GM23338 (cell line): ENCODE data around the gene EPHB2. TPM values are rescaled to one million over a fixed set of nuclear protein-coding genes. Genes with fewer than 3 reads are reported as not detected.

Source experiments
- ATAC-seq: fragments of 200-7000 bp; cut with Tn5 transposase; 3 replicates; pipeline ENCODE4 v1.9.1; 2020
- DNase-seq: peaks from one replicate; pipeline ENCODE4 v3.0.0-alpha.2; 2015; ENCODE audit warnings: low spot score
- H2AFZ ChIP-seq: fragments of 200-600 bp; sonication (generic); 2 replicates; pipeline ENCODE4 v1.8.0; 2016; ENCODE audit warnings: antibody characterized with exemption, mild to moderate bottlenecking, moderate library complexity
- H3F3A ChIP-seq: fragments of 200-600 bp; sonication (generic); replicated peaks from 2 replicates; pipeline ENCODE4 v1.8.0; 2017; ENCODE audit warnings: antibody characterized with exemption, mixed run types, low read depth
- H3K27ac ChIP-seq: fragments of 200-600 bp; sonication (generic); 2 replicates; pipeline ENCODE4 v1.6.1; 2016; ENCODE audit warnings: low read depth
- H3K27me3 ChIP-seq: fragments of 200-600 bp; sonication (generic); 2 replicates; pipeline ENCODE4 v1.8.0; 2016; ENCODE audit warnings: mild to moderate bottlenecking, mixed run types, moderate library complexity; ENCODE audit not compliant: insufficient read depth
- H3K36me3 ChIP-seq: fragments of 200-600 bp; sonication (generic); 2 replicates; pipeline ENCODE4 v1.8.0; 2016; ENCODE audit warnings: mild to moderate bottlenecking; ENCODE audit not compliant: insufficient read depth
- H3K4me1 ChIP-seq: fragments of 200-600 bp; sonication (generic); 2 replicates; pipeline ENCODE4 v1.8.0; 2016; ENCODE audit warnings: mild to moderate bottlenecking, moderate library complexity; ENCODE audit not compliant: insufficient read depth
- H3K4me2 ChIP-seq: fragments of 200-600 bp; sonication (generic); 2 replicates; pipeline ENCODE4 v1.7.1; 2017; ENCODE audit warnings: mixed run types
- H3K4me3 ChIP-seq: fragments of 200-600 bp; sonication (generic); 2 replicates; pipeline ENCODE4 v1.6.1; 2016; ENCODE audit warnings: mixed run types
- H3K79me2 ChIP-seq: fragments of 200-600 bp; sonication (generic); replicated peaks from 2 replicates; pipeline ENCODE4 v1.8.0; 2017; ENCODE audit warnings: mild to moderate bottlenecking; ENCODE audit not compliant: insufficient read depth
- H3K9me2 ChIP-seq: fragments of 200-600 bp; sonication (generic); 2 replicates; pipeline ENCODE4 v1.8.0; 2017; ENCODE audit not compliant: insufficient read depth
- H4K20me1 ChIP-seq: fragments of 200-600 bp; sonication (generic); replicated peaks from 2 replicates; pipeline ENCODE4 v1.8.0; 2017; ENCODE audit warnings: mild to moderate bottlenecking; ENCODE audit not compliant: insufficient read depth
- H3K27ac Mint-ChIP-seq: 2 replicates; pipeline ENCODE4 v1.8.0; 2020; ENCODE audit warnings: inconsistent platforms, mild to moderate bottlenecking, moderate library complexity, mixed read lengths
- H3K27me3 Mint-ChIP-seq: 3 replicates; pipeline ENCODE4 v1.8.0; 2022; ENCODE audit warnings: low read depth, mild to moderate bottlenecking, moderate library complexity, mixed read lengths, inconsistent platforms; ENCODE audit not compliant: insufficient read depth, poor library complexity
- H3K36me3 Mint-ChIP-seq: 3 replicates; pipeline ENCODE4 v1.8.0; 2021; ENCODE audit warnings: low read depth, mild to moderate bottlenecking, inconsistent platforms, moderate library complexity, mixed read lengths
- H3K4me1 Mint-ChIP-seq: 3 replicates; pipeline ENCODE4 v1.8.0; 2020; ENCODE audit warnings: mild to moderate bottlenecking, inconsistent platforms, mixed read lengths
- H3K4me3 Mint-ChIP-seq: 3 replicates; pipeline ENCODE4 v1.8.0; 2021; ENCODE audit warnings: moderate library complexity, mild to moderate bottlenecking, inconsistent platforms, mixed read lengths
- H3K9me3 Mint-ChIP-seq: 3 replicates; pipeline ENCODE4 v1.8.0; 2020; ENCODE audit warnings: moderate library complexity, mild to moderate bottlenecking, inconsistent platforms, mixed read lengths
- CREB1 ChIP-seq: fragments of 250-450 bp; sonication (Bioruptor Pico); IDR thresholded peaks from 2 replicates; pipeline ENCODE4 v1.5.0; 2020; ENCODE audit warnings: low read depth, mild to moderate bottlenecking, moderate library complexity
- ETS1 ChIP-seq: IDR thresholded peaks from 2 replicates; pipeline ENCODE4 v1.6.1; 2016; ENCODE audit warnings: antibody characterized with exemption
- EZH2 ChIP-seq: fragments of 200-600 bp; sonication (generic); IDR thresholded peaks from one replicate; pipeline ENCODE4 v1.8.0; 2017; ENCODE audit warnings: antibody characterized with exemption, mild to moderate bottlenecking, low read depth; ENCODE audit not compliant: unreplicated experiment
- EZH2phosphoT487 ChIP-seq: fragments of 200-600 bp; sonication (generic); IDR thresholded peaks from one replicate; pipeline ENCODE4 v1.8.1; 2018; ENCODE audit warnings: antibody characterized with exemption; ENCODE audit not compliant: unreplicated experiment
- JUNB ChIP-seq: IDR thresholded peaks from one replicate; pipeline ENCODE4 v1.6.1; 2016; ENCODE audit warnings: antibody characterized with exemption; ENCODE audit not compliant: unreplicated experiment
- NANOG ChIP-seq: IDR thresholded peaks from 2 replicates; pipeline ENCODE4 v1.6.1; 2016; ENCODE audit warnings: antibody characterized with exemption, borderline replicate concordance
- POLR2AphosphoS5 ChIP-seq: IDR thresholded peaks from 2 replicates; pipeline ENCODE4 v1.6.1; 2016; ENCODE audit warnings: antibody characterized with exemption, low read depth
- STAT1 ChIP-seq: IDR thresholded peaks from one replicate; pipeline ENCODE4 v1.6.1; 2016; ENCODE audit warnings: antibody characterized with exemption; ENCODE audit not compliant: unreplicated experiment
- ZNF114 ChIP-seq: fragments of 250-450 bp; sonication (Bioruptor Pico); IDR thresholded peaks from 2 replicates; pipeline ENCODE4 v1.5.0; 2020; ENCODE audit warnings: mild to moderate bottlenecking, moderate library complexity
- ZNF331 ChIP-seq: fragments of 250-450 bp; sonication (Bioruptor Pico); IDR thresholded peaks from 2 replicates; pipeline ENCODE4 v1.5.0; 2020; ENCODE audit warnings: low read depth, mild to moderate bottlenecking, moderate library complexity
- polyA plus RNA-seq: library from polyadenylated mRNA; unstranded; fragments of >200 nt; fragmentation: Nextera tagmentation; extraction: Ambion mirVana; gene quantifications from 2 replicates; pipeline ENCODE4 v1.2.1, GENCODE V29; 2016
- total RNA-seq: library from RNA; depleted of rRNA; stranded (reverse); fragments of >200 nt; shearing (Covaris generic); gene quantifications from 2 replicates; pipeline ENCODE4 v1.2.3, GENCODE V29; 2014
- TF ChIP-seq, protein P1 (sequence below), 2 experiments: fragments of 200-600 bp in 1 of 2; sonication (generic) in 1 of 2; conservative IDR thresholded peaks; 2 replicates each; pipeline versions ENCODE4 v1.5.1 to v1.6.1; 2016 to 2017; ENCODE audit warnings: antibody characterized with exemption in 2 of 2, low read depth in 2 of 2, mild to moderate bottlenecking in 2 of 2, moderate library complexity in 1 of 2
- TF ChIP-seq, protein P2 (sequence below): fragments of 250-450 bp; sonication (Bioruptor Pico); IDR thresholded peaks from 2 replicates; pipeline ENCODE4 v1.5.0; 2020; ENCODE audit warnings: mild to moderate bottlenecking, moderate library complexity
- TF ChIP-seq, protein P3 (sequence below): IDR thresholded peaks from one replicate; pipeline ENCODE4 v1.6.1; 2018; ENCODE audit warnings: antibody characterized with exemption; ENCODE audit not compliant: unreplicated experiment

The EPHB2 gene
- total and polyA plus RNA-seq, 2 experiments from 2014 or later: 4.1 to 20.1 TPM

GRCh38 chr1:22754824-22755223 is 44.2 kb downstream of the EPHB2 start:
- Histone ChIP-seq H4K20me1 (no peaks in the 10 kb centered on the region; the same call in 1 of the 2 replicates), H3K27ac (no peak overlapping the region), H3F3A (no peaks in the 10 kb centered on the region), H3K4me1 (no peaks in the 10 kb centered on the region), H3K4me2 (no peak overlapping the region), H3K36me3 (no peaks in the 10 kb centered on the region), H3K9me2 (no peaks in the 10 kb centered on the region), H3K4me3 (no peak overlapping the region), H2AFZ (no peak overlapping the region), H3K79me2 (no peaks in the 10 kb centered on the region), H3K27me3 (no peaks in the 10 kb centered on the region)
- ATAC-seq: no peak
- H3K36me3 Mint-ChIP-seq: no peaks in the 10 kb centered on the region
- TF ChIP-seq EZH2phosphoT487 (no peak), ZNF331 (CRISPR knock-in tag) (no peak), ETS1 (no peak), POLR2AphosphoS5 (no peak), EZH2 (no peak), JUNB (no peak), STAT1 (no peak), ZNF114 (CRISPR knock-in tag) (no peak), CREB1 (CRISPR knock-in tag) (no peak), NANOG (no peak)
- TF ChIP-seq, protein P1, sequence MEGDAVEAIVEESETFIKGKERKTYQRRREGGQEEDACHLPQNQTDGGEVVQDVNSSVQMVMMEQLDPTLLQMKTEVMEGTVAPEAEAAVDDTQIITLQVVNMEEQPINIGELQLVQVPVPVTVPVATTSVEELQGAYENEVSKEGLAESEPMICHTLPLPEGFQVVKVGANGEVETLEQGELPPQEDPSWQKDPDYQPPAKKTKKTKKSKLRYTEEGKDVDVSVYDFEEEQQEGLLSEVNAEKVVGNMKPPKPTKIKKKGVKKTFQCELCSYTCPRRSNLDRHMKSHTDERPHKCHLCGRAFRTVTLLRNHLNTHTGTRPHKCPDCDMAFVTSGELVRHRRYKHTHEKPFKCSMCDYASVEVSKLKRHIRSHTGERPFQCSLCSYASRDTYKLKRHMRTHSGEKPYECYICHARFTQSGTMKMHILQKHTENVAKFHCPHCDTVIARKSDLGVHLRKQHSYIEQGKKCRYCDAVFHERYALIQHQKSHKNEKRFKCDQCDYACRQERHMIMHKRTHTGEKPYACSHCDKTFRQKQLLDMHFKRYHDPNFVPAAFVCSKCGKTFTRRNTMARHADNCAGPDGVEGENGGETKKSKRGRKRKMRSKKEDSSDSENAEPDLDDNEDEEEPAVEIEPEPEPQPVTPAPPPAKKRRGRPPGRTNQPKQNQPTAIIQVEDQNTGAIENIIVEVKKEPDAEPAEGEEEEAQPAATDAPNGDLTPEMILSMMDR (conservative IDR thresholded peaks at IDR 0.05; ENCODE audit: low read depth in 2 of 2): no peak
- TF ChIP-seq, protein P2, sequence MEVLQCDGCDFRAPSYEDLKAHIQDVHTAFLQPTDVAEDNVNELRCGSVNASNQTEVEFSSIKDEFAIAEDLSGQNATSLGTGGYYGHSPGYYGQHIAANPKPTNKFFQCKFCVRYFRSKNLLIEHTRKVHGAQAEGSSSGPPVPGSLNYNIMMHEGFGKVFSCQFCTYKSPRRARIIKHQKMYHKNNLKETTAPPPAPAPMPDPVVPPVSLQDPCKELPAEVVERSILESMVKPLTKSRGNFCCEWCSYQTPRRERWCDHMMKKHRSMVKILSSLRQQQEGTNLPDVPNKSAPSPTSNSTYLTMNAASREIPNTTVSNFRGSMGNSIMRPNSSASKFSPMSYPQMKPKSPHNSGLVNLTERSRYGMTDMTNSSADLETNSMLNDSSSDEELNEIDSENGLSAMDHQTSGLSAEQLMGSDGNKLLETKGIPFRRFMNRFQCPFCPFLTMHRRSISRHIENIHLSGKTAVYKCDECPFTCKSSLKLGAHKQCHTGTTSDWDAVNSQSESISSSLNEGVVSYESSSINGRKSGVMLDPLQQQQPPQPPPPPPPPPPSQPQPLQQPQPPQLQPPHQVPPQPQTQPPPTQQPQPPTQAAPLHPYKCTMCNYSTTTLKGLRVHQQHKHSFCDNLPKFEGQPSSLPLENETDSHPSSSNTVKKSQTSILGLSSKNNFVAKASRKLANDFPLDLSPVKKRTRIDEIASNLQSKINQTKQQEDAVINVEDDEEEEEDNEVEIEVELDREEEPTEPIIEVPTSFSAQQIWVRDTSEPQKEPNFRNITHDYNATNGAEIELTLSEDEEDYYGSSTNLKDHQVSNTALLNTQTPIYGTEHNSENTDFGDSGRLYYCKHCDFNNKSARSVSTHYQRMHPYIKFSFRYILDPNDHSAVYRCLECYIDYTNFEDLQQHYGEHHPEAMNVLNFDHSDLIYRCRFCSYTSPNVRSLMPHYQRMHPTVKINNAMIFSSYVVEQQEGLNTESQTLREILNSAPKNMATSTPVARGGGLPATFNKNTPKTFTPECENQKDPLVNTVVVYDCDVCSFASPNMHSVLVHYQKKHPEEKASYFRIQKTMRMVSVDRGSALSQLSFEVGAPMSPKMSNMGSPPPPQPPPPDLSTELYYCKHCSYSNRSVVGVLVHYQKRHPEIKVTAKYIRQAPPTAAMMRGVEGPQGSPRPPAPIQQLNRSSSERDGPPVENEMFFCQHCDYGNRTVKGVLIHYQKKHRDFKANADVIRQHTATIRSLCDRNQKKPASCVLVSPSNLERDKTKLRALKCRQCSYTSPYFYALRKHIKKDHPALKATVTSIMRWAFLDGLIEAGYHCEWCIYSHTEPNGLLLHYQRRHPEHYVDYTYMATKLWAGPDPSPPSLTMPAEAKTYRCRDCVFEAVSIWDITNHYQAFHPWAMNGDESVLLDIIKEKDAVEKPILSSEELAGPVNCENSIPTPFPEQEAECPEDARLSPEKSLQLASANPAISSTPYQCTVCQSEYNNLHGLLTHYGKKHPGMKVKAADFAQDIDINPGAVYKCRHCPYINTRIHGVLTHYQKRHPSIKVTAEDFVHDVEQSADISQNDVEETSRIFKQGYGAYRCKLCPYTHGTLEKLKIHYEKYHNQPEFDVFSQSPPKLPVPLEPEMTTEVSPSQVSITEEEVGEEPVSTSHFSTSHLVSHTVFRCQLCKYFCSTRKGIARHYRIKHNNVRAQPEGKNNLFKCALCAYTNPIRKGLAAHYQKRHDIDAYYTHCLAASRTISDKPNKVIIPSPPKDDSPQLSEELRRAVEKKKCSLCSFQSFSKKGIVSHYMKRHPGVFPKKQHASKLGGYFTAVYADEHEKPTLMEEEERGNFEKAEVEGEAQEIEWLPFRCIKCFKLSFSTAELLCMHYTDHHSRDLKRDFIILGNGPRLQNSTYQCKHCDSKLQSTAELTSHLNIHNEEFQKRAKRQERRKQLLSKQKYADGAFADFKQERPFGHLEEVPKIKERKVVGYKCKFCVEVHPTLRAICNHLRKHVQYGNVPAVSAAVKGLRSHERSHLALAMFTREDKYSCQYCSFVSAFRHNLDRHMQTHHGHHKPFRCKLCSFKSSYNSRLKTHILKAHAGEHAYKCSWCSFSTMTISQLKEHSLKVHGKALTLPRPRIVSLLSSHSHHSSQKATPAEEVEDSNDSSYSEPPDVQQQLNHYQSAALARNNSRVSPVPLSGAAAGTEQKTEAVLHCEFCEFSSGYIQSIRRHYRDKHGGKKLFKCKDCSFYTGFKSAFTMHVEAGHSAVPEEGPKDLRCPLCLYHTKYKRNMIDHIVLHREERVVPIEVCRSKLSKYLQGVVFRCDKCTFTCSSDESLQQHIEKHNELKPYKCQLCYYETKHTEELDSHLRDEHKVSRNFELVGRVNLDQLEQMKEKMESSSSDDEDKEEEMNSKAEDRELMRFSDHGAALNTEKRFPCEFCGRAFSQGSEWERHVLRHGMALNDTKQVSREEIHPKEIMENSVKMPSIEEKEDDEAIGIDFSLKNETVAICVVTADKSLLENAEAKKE (CRISPR knock-in tag): no peak
- TF ChIP-seq, protein P3, sequence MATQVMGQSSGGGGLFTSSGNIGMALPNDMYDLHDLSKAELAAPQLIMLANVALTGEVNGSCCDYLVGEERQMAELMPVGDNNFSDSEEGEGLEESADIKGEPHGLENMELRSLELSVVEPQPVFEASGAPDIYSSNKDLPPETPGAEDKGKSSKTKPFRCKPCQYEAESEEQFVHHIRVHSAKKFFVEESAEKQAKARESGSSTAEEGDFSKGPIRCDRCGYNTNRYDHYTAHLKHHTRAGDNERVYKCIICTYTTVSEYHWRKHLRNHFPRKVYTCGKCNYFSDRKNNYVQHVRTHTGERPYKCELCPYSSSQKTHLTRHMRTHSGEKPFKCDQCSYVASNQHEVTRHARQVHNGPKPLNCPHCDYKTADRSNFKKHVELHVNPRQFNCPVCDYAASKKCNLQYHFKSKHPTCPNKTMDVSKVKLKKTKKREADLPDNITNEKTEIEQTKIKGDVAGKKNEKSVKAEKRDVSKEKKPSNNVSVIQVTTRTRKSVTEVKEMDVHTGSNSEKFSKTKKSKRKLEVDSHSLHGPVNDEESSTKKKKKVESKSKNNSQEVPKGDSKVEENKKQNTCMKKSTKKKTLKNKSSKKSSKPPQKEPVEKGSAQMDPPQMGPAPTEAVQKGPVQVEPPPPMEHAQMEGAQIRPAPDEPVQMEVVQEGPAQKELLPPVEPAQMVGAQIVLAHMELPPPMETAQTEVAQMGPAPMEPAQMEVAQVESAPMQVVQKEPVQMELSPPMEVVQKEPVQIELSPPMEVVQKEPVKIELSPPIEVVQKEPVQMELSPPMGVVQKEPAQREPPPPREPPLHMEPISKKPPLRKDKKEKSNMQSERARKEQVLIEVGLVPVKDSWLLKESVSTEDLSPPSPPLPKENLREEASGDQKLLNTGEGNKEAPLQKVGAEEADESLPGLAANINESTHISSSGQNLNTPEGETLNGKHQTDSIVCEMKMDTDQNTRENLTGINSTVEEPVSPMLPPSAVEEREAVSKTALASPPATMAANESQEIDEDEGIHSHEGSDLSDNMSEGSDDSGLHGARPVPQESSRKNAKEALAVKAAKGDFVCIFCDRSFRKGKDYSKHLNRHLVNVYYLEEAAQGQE: no peak
- no peak overlapping the region for H3K4me3 Mint-ChIP-seq
- peaks cover 4% of the 10 kb centered on the region; the same call in 2 of the 3 replicates for H3K4me1 Mint-ChIP-seq
- H3K9me3 Mint-ChIP-seq: no peaks in the 10 kb centered on the region
- peaks cover 6% of the 10 kb centered on the region for H3K27me3 Mint-ChIP-seq
- DNase-seq: no peak
- H3K27ac Mint-ChIP-seq: no peak overlapping the region
